Gastrocnemius medialis (tissue), 4 donors: Measurements from ENCODE around the gene TMEM51. TPM values are rescaled to one million over a fixed set of nuclear protein-coding genes. Genes with fewer than 3 reads are reported as not detected.
A peak's percentile ranks its signal among the peaks of the same experiment; 100 is the strongest.

Source experiments
- ATAC-seq, 2 donors: fragments of 150-250 bp; one replicate each; pipeline ENCODE4 v1.9.1; 2016
- DNase-seq, 2 donors: peaks; one replicate each; pipeline ENCODE4 v3.0.0-alpha.2; 2019
- H3K27ac ChIP-seq, 4 donors: fragments of 200-600 bp; sonication (generic); 1 replicate in 1 of 4; 2 replicates in 3 of 4; pipeline ENCODE4 v1.5.1; 2016 to 2018; ENCODE audit warnings: mild to moderate bottlenecking in 2 of 4, moderate library complexity in 1 of 4
- H3K27me3 ChIP-seq, 3 donors: fragments of 200-600 bp; sonication (generic) in 2 of 3; 1 replicate in 1 of 3; 2 replicates in 2 of 3; pipeline versions ENCODE4 v1.5.1 to v1.6.0; 2016 to 2019; ENCODE audit warnings: mild to moderate bottlenecking in 1 of 3, moderate library complexity in 1 of 3
- H3K36me3 ChIP-seq, 2 donors: fragments of 200-600 bp; sonication (generic) in 1 of 2; one replicate each; pipeline ENCODE4 v1.5.1; 2017 to 2018
- H3K4me1 ChIP-seq, 2 donors: fragments of 200-600 bp; sonication (generic) in 1 of 2; one replicate each; pipeline ENCODE4 v1.5.1; 2016 to 2017; ENCODE audit warnings: mild to moderate bottlenecking in 2 of 2
- H3K4me3 ChIP-seq, 4 donors: fragments of 200-600 bp; sonication (generic) in 3 of 4; 1 replicate in 1 of 4; 2 replicates in 3 of 4; pipeline ENCODE4 v1.5.1; 2016 to 2019; ENCODE audit warnings: mild to moderate bottlenecking in 2 of 4
- H3K9me3 ChIP-seq, 3 donors: fragments of 200-600 bp; sonication (generic) in 2 of 3; 1 replicate in 1 of 3; 2 replicates in 2 of 3; pipeline ENCODE4 v1.5.1; 2016 to 2019
- POLR2A ChIP-seq, 2 donors: fragments of 450-650 bp; IDR thresholded peaks; one replicate each; pipeline ENCODE4 v1.6.1; 2017; ENCODE audit warnings: antibody characterized with exemption in 2 of 2, mild to moderate bottlenecking in 2 of 2, moderate library complexity in 2 of 2
- in situ Hi-C, 4 donors: fragments of 200-750 bp; cut with MboI; loops; one replicate each; pipeline versions ENCODE4 v1.15.0 to v1.8.0; 2017; ENCODE audit warnings: low sequenced_read_pairs in 4 of 4
- intact Hi-C: fragments of 100-400 bp; cut with DNase I; formaldehyde crosslinking; loops from one replicate; pipeline ENCODE4 v1.15.1; 2023; ENCODE audit warnings: low total_unique reads
- total RNA-seq, 4 donors: library from RNA; depleted of rRNA; stranded (reverse); fragments of >200 nt; gene quantifications; one replicate each; pipeline versions ENCODE4 v1.1.0 to v1.2.3, GENCODE V29; 2016
- TF ChIP-seq, protein P1 (sequence below), 5 experiments: fragments of 450-650 bp in 3 of 5; fragments of 200-600 bp in 2 of 5; sonication (generic) in 2 of 5; IDR thresholded peaks in 4 of 5; conservative IDR thresholded peaks in 1 of 5; 1 replicate in 4 of 5; 2 replicates in 1 of 5; pipeline ENCODE4 v1.5.1; 2016 to 2019; ENCODE audit warnings: antibody characterized with exemption in 5 of 5, mild to moderate bottlenecking in 3 of 5, moderate library complexity in 3 of 5

The TMEM51 gene
- total RNA-seq, 4 donors from 2014 or later: 0.73 to 2.7 (median 1.8) TPM; not detected in 1

DNA sequence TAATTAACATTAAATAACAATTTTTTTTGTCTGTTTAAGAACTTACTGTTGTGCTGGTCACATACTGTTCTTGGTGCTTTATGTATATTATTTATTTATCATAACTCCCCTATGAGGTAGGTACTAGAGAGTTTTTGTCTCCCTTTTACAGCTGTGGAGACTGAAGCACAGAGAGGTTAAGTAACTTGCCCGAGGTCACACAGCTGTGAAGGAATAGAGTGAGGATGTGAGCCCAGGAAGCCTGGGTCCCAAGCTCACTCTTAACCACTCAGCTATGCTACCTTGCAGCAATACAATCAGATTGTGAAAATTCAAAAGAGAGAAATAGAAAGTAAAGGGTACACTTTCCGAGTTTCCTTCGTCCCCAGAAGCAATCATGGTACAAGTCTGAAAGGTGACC is 57.9 kb downstream of the TMEM51 start:
- intact Hi-C loops (no loop called here), in situ Hi-C loops (no loop called here)
- H3K36me3 ChIP-seq: no peaks in the 10 kb centered on the region
- H3K27me3 ChIP-seq: no peaks in the 10 kb centered on the region
- no peak for DNase-seq
- no peak overlapping the region for H3K4me3 ChIP-seq
- TF ChIP-seq, protein P1, sequence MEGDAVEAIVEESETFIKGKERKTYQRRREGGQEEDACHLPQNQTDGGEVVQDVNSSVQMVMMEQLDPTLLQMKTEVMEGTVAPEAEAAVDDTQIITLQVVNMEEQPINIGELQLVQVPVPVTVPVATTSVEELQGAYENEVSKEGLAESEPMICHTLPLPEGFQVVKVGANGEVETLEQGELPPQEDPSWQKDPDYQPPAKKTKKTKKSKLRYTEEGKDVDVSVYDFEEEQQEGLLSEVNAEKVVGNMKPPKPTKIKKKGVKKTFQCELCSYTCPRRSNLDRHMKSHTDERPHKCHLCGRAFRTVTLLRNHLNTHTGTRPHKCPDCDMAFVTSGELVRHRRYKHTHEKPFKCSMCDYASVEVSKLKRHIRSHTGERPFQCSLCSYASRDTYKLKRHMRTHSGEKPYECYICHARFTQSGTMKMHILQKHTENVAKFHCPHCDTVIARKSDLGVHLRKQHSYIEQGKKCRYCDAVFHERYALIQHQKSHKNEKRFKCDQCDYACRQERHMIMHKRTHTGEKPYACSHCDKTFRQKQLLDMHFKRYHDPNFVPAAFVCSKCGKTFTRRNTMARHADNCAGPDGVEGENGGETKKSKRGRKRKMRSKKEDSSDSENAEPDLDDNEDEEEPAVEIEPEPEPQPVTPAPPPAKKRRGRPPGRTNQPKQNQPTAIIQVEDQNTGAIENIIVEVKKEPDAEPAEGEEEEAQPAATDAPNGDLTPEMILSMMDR (IDR thresholded peaks at IDR 0.05 in 4 of 5, conservative IDR thresholded peaks at IDR 0.05 in 1 of 5): no peak
- TF ChIP-seq POLR2A (IDR thresholded peaks at IDR 0.05): no peak
- ATAC-seq: no peak
- no peaks in the 10 kb centered on the region for H3K9me3 ChIP-seq
- H3K27ac ChIP-seq: peak overlapping the region in 2 of 4 donors; percentile 3 to 48
- H3K4me1 ChIP-seq: peaks cover 0 to 4% of the 10 kb centered on the region in 2 donors

DNA sequence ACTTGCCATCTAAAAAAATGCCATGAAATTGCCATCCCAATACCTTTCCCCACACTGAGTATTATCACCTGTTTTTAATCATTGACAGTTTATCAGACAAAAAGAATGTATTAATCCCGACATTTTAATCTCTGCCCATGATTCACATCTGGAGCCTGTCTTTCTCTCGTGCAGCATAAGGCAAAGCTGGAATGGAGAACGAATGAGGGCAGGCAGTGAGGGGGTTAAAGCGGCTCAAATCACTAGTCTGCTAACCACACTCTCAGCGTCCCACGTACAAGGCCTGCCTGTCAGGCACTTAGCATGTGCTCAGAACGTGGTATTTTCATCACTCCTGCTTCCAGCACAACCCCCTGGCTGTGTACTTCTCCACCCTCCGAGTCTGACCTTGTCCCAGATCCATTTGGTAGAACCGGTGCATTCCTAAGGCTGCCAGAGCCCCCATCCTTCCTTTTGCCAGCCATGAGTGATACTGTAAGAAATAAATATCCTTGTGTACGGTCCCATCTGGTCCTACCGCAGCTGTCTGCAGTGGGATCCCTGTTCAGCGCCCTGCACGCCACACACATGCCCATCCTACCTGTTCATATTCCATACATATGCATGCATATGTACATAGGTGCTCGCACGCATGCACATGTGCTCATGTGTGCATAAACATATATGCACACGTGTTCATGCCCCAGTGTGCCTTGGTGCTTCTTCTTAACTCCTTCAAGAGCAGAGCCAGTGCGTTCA is 58.8 kb downstream of the TMEM51 start:
- in situ Hi-C loops: no loop called here
- Histone ChIP-seq H3K4me3 (no peak overlapping the region), H3K9me3 (no peaks in the 10 kb centered on the region), H3K36me3 (no peaks in the 10 kb centered on the region), H3K27ac (no peak overlapping the region), H3K27me3 (no peaks in the 10 kb centered on the region), H3K4me1 (peaks cover 0 to 4% of the 10 kb centered on the region in 2 donors)
- TF ChIP-seq, protein P1 (IDR thresholded peaks at IDR 0.05 in 4 of 5, conservative IDR thresholded peaks at IDR 0.05 in 1 of 5): no peak
- no peak for TF ChIP-seq POLR2A (IDR thresholded peaks at IDR 0.05)
- DNase-seq (no peak), ATAC-seq (no peak)
- intact Hi-C loops: no loop called here

DNA sequence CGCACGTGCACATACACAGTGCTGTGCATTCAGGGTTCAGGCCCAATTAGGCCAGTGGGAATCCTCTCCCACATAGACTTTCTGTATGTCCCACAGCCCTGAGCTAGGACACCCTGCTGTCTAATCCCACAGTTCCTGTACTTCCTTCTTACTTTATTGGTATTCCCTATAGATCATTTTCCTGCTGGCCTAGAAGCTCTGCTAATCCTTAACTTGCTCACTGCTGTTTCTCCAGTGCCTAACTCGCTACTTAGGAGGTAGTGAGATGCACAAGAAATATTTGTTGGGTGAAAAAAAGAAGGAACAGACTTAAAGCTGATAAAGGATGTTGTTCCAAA is 59.4 kb downstream of the TMEM51 start:
- intact Hi-C loops: no loop called here
- Histone ChIP-seq H3K4me3 (no peak overlapping the region), H3K36me3 (no peaks in the 10 kb centered on the region), H3K27me3 (no peaks in the 10 kb centered on the region), H3K27ac (no peak overlapping the region), H3K9me3 (no peaks in the 10 kb centered on the region), H3K4me1 (peaks cover 0 to 4% of the 10 kb centered on the region in 2 donors)
- no peak for TF ChIP-seq POLR2A (IDR thresholded peaks at IDR 0.05)
- TF ChIP-seq, protein P1 (IDR thresholded peaks at IDR 0.05 in 4 of 5, conservative IDR thresholded peaks at IDR 0.05 in 1 of 5): no peak
- DNase-seq (no peak), ATAC-seq (no peak)
- in situ Hi-C loops: no loop called here

DNA sequence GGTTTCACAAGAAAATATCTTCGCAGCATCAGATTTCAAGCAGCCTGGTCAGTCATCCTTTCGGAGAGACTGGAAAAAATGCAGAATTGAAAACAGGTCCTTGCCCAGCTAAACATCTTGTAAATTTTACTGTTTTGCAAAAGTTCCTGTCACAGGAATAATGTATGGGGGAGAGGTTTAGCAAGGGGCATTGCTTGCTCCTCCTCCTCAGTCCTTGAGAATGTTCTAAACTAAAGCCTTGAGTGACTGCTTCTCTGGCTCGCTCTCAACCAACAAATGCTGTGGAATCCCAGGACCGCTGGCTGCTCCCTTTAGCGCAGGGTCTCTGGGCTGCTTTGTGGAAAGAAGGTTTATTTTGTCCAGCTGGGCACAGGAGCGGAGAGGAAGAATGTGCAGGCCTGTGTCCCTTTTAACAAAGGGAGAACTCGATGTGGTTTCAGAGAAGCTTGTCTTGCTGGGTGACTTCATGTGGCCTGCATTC is 59.8 kb downstream of the TMEM51 start:
- no peak for TF ChIP-seq POLR2A (IDR thresholded peaks at IDR 0.05)
- TF ChIP-seq, protein P1 (IDR thresholded peaks at IDR 0.05 in 4 of 5, conservative IDR thresholded peaks at IDR 0.05 in 1 of 5): no peak
- Histone ChIP-seq H3K27me3 (no peaks in the 10 kb centered on the region), H3K4me1 (peaks cover 0 to 4% of the 10 kb centered on the region in 2 donors), H3K4me3 (no peak overlapping the region), H3K9me3 (no peaks in the 10 kb centered on the region), H3K27ac (no peak overlapping the region), H3K36me3 (no peaks in the 10 kb centered on the region)
- ATAC-seq: no peak
- no peak for DNase-seq
- intact Hi-C loops (no loop called here), in situ Hi-C loops (no loop called here)
